GM18520 (cell line): ENCODE results near the gene SHTN1.

ENCODE experiments used
- ATAC-seq: cut with Tn5 transposase; IDR thresholded peaks from one replicate; pipeline ENCODE4 v1.9.1; 2021; ENCODE audit not compliant: unreplicated experiment

SHTN1 gene

DNA sequence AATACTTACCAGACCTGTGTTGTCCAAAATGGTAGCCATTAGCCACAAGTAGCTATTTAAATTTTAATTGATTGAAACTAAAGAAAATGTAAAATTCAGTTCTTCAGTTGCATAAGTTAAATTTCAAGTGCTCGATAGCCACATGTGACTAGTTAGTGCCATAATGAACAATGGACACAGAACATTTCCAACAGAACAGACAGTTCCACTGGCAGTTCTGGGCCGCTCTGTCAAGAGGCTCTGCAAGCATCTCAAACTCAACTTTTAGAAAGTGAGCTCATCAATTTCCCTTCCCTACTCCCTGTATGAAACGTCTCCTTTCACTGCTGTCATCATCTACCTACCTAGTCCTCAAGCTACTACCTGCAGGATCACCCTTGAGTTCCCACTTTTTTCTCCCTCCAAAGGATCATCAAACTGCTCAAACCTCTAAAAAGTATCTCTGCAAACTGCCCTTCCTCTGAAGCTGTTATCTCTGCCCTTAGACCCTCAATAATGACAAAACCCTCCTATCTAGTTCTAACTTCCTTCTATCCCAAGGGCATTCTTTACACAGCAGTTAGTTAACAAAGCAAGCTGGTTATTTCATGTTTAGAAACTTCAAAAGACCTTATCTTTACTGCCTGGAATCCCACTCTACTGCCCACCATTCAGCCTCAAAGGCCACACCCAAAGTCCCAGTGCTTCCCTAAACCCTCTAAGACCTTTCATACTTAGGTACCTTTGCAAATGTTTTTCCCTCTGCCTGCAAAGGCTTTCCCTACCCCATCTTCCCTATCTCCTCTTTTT lies 20.6 kb downstream of the SHTN1 start:
- no peak for ATAC-seq

DNA sequence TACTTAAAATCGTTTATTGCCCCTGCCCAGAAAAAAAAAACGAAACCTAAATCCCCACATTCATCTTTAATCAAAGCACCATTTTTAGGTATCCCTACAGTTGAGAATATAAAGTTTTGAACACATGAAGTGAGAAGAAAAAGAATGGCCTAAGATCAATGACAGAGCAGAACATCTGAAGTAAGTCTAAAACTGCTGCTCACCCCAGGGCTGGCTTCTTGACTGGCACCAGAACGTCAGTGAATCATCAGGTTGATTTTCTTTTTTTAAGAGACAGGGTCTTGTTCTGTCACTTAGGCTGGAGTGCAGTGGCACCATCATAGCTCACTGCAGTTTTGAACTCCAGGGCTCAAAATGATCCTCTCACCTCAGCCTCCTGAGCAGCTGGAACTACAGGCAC lies 24.9 kb downstream of the SHTN1 start:
- ATAC-seq = no peak

DNA sequence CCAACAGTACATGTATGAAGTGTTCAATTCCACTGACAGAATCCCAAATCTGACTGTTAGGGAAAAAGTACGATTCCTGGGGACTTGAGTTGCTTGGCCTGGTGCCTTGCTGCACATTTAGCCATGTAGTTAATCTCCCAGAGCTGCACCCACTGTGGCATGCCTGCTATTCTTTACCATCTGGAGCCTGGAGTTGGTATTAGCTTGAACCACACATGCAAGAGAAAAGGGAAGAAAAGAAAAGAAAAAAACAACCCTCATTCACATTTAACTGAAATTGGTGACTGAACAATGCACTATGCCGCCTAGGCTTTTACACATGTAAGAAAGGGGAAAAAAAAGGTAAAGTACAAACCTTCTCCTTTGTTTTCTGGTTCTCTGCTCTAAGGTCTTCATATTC lies 26.1 kb downstream of the SHTN1 start:
- no peak for ATAC-seq

DNA sequence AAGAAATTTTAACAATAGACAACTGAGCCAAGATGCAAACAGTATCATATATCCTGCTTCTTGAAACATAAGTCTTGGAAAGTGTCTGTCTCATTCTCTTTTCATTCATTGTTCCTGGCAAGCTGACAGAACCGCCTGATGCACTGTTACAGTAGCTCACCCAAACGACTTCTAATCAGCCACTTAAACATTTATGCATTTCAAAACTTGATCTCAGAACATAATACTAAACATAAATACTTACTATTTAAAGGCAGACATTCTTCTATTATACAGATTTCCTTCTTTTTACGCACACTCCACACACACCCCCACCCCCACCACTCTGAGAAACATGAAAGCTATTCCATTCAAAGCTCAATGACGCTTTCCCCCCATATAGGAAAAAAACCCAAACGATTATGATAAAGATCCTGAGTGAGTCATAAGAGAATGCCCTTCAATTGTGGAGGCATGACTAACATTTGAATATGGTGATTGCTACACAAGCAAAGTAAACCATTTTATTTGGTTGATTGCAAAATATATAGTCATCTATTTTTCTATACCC lies 30.5 kb downstream of the SHTN1 start:
- no peak for ATAC-seq

DNA sequence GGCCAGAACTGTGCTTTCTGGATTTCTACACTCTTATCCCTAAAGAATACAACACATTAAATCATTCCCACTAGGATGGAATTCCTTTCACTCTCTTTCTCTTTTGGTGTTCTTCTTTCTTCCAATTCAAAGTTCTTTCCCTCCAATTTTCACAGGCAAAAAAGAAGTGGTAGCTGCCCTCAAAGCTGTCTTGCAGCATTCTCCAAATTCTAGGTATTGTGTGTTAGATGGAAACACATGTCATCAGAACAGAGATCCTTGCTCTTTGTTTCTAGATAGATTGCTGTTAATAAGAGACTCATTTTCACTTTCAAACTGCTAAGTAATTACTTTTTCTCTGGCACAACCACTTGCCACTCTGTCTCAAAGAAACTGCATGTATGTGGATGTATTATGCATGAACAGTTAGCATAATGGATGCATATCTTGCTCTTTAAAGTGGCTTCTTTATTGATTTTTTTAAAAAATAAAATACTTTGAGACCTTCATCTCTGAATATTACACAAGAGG lies 31.0 kb downstream of the SHTN1 start:
- ATAC-seq = no peak

DNA sequence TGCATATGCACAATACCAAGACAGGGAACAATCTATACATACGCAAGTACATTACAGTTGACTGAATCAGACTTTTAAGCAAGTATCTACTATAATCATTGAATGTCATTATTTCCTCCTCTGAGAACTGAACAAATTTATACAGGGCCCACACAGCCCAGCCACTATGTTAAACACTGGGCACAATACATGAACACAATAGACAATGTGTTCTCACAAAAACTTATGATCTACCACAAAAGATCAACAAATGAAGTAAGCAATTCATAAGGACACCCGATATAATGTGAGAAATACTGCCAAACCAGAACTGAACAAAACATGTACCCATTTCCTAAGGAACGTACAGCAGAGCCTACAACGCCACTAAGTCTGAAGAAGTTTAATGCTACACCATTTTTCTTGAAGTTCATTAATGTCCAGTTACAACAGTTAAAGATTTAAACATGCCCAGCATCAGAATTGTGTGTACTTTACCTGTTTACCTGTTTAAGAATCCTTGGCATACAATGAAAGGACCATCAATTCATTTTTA lies 31.5 kb downstream of the SHTN1 start:
- no peak for ATAC-seq

DNA sequence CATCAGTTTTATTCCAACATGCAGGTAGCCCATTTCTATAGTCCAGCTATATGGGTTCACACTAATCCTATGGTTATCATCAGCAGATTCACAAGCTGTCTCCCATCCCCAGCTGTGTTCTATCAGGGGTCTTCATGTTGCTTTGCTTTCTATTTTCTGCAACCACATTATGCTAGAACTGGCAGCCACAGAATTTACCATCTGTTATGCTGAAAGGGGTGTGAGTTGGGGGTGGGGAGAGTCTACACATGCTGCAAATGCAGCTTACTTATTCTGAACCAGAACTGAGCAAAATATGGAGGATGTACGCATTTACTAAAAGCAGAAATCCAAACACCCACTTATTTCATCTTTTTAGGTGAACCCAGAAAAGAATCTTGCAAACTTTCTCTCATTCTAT lies 32.9 kb downstream of the SHTN1 start:
- no peak for ATAC-seq

DNA sequence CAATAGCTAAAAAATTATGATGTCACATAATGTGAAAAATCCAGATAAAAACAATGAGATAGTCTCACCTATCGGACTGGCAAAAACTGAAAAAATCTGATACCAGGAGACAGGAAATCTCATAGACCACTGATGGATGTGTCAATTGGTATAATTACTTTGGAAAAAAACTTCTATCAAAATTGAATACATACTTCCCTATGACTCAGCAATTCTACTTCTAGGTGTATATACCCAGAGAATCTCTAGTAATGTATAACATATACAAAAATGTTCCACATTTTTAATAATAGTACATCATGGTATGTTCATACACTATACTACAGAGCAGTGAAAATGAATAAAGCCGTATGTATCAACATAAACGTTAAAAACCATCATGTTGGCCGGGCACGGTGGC lies 34.9 kb downstream of the SHTN1 start:
- ATAC-seq = no peak

DNA sequence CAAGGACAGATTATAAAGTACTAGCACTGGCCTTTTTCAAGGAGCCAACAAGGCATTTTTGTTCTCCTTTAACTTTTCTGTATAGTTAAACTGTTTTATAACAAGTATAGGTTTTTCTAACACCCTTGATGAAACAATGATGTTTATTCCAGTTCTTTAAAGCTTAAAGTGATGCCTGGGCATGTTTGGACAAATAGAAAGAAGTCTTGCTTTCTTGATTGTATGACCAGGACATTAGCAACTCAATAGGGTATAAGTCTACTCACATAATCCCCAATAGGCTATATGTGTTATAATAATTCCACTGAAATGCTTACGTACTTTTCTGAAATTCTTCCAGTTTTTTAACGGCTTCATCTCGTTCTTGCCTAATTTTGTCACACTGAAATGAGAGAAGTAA lies 36.7 kb downstream of the SHTN1 start:
- ATAC-seq = no peak

DNA sequence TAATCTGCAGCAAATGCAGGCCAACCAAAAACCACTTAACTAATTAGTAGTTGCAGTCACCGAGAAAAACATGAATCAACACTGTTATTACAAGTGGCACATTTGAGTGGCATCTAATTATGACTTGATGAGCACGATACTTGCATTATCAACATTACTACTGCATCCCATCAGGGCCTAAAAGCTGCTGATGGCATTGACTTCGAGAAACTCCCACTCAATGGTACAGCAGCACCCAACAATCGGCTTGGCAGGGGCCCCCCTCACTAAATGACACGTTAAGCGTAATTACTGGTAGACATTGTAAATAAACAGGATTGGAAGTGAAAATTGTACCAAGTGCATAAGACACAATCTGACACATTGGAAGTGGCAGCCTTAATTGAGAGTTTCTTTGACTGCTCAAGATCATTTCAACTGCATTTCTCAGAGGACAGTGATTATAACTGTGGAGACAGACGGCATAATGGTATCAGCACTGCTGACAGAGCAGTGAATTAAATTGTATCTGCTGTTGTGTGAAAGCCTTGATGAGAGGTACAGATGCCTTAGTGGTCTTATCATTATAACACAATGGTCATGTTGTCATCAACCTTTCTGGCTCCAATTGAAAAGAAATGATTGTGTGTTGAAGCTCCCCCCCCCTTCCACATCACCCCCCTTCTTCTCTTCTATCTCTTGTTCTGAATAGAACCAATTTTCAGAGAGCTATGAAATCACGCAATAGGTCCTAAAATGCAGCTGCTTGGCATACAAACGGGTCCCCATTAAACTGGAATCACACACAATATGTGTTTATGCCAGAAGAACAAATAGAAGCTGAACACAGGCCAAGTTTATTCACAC lies 43.4 kb downstream of the SHTN1 start:
- ATAC-seq = no peak

DNA sequence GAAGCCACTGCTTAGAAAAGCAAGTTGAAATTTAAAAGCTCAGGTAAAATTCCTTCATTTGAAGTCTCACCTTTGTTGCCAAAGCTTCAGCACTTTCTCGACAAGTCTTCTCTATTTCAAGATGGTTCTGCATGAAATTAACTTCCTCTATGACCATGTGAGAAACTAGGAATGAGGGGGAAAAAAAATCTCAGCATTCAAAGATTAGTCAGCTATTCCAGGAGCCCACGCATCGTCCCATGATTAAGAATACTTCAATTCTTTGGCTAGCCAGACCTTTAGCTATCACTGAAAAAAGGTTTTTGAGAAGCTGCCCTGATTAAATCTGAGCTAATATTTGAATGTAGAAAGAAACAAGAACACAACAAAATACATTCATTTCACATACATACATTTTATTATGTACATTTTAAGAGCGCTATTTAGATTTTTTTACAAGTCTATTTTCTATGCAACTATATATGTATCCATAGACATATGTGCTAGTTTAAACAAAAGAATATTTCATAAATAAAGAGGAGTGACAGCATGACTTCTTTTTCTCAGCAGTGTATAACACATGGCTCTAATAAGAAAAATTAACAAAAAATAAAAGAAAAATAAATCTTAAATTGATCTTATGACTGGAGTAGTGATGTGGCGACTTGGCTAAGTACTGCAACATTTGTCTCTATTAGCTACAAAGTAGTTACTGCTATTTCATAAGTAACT lies 44.8 kb downstream of the SHTN1 start:
- ATAC-seq = no peak

DNA sequence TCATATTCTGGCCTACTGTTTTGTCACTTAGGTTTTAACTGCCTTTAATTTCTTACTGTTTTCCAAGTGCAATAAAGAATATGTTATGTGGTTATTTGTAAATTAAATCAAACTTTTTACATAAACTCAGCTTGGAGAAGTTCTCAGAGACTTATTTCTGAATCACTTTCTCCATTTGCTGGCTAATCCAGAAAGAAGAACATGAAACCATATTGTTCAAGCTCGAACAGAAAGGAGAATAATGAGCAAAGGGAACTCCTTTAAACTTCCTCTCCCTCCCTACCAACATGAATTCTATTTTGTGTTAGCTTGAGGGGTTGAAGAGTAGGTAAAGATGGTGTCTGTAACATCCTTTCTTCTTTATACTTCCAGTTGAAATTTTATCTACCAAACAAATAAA lies 52.3 kb downstream of the SHTN1 start:
- no peak for ATAC-seq

DNA sequence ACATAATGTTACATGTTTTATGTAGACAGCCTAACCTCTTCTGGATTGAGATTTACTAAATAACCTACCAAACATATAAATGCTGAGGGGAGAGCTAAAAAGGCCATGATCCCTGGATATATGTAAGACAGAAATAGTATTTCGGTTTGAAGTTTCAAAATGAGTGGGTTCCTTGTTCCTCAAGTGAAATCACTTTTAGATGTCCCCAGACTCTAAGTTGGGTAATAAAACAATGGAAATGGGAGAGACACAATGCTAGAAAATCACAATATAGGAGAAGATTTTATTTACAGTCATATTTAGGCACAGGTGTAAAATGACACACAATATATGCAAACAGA lies 56.5 kb downstream of the SHTN1 start:
- ATAC-seq = no peak

DNA sequence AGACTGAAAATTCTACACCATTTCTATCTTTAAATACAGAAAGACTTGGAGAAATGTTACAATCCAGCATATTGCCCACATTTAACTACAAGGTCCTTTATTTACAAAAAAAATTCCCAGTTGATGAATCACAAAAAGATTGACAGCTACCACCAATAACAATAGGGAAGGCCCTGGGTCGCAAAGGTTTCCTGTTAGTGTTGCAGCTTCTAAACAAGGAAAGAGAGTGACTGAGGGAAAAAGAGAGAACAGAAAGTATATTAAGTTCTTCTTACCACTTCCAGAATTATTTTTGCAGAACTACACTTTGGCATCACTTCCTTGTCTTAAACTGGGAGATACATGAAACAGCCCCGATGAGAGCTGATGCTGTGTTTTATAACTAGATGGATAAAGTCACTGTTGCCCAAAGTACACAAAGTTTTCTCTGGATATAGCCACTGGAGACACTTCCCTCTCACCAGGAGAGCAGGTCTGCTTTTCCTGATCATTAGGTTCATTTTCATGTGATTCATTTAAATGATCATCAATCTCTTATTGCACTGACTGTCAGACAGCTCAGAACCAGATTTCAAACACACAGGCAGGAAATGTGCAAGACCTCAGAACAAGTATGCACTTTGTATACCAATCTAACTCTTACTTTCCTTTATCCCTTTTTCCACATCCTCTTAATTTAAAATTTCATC lies 57.0 kb downstream of the SHTN1 start:
- ATAC-seq = no peak

DNA sequence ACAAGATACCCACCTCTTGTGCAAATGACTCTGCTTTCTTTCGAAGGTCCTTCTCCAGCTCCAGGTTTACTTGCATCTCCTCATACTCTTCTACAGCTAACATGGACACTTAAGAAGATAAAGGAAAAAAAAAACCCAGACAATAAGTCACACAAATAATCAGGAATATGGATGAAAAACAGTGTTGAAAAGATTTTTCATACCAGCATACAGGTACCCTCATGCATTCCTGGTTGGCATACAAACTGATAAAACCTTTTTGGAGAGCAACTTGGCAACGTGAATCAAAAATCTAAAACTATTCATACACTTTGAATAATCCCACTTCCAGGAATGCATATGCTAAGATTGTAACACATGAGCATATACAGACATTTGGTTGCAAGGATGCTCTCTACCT lies 60.1 kb downstream of the SHTN1 start:
- ATAC-seq = no peak

DNA sequence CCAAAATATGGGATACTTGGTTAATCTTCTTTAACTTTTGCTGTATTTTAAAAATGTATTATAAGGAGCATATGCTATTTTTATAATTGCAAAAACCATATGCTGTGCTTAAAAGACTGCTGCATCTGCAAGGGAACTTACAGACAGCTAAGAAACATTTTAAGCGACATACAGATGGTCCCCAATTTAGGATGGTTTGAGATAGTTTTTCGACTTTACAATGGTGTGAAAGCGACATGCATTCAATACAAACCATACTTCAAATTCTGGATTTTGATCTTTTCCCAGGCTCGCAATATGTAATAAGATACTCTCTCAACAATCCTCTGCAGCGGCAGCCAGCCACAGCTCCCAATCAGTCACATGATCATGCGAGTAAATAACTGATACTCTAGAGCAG lies 73.2 kb downstream of the SHTN1 start:
- no peak for ATAC-seq

DNA sequence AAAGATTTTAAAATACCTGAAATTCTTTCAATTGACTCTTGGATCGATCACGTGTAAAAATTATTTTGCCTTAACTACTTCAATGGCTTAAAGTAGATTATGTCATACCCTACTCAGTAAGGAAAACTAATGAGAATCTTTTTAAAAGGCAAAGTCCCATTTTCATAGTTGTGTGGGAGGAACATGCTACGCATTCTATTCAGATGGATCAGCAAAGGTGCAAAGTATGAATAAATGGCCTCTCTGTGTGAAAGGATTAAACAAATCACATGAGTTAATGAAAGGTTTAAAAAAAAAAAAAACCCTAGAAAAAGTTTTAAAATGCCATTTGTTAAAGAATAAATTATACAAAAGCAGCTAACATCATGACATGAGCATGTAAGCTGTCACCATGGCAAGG lies 78.6 kb downstream of the SHTN1 start:
- ATAC-seq = no peak

DNA sequence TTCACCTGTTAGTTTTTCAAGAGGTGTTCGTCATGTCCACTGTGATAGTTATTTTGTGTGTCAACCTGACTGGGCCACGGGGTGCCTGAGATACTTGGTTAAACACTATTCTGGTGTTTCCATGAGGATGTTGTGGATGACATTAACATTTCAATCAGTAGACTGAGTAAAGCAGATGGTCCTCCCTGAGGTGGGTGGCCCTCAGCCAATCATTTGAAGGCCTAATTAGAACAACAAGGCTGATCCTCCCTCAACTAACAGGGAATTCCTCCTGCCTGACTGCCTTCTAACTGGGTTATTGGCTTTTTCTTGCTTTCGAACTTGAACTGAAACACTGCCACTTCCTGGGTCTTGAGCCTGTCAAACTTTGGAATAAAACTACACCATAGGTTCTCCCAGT lies 79.9 kb downstream of the SHTN1 start:
- no peak for ATAC-seq

DNA sequence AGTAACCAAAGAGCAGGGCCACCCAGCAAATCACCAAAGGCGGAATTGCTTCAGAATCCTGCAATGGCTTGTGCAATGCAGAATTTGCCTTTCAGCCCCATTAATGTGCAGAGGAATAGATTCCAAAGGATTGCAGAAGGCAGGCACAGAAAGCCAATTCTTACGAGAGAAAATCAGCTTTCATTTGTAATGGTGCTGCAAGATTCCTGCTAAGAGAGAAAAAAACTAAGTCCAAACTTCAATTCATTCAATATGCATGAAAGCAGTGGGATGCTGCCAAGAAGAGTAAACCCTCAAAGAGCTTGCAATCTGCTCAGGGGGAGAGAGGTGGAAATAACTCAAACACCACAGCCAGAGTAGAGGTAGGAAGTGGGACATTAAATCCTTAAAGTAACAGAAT lies 85.3 kb downstream of the SHTN1 start:
- no peak for ATAC-seq

DNA sequence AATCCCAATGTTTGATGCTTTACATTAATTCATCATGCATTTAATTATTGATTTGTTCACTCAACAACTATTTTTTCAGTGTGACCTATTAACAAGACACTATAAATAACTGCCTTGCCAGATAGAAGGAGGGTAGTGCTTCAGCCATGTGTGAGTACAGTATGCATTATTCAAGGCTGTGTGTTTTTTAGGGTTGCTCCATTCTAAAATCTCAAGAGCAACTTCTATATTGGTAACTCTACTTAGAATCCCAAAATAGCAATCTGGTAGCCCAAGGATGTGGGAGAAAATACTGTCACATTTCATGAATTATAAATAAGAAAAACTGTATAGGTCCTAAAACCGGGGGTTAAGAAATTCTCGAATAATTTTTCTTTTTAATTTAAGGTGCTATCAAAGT lies 85.8 kb downstream of the SHTN1 start:
- no peak for ATAC-seq

DNA sequence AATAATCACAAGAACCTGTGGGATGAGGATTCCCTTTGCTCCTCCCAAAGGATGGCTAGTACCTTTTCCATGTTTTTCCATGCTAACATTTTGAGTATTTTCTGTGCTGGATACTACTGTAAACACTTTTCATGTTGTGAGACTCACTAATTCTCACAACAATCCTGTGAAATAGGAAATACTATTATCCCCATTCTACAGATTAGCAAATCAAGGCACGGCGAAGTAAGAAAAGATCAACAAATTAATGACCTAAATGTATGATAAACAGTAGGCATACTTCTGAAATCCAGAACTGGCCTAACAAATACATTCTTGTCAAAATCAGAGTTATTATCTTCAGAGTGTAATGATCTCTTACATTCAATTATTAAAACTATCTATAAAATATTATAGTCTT lies 86.4 kb downstream of the SHTN1 start:
- no peak for ATAC-seq
